HFFc6 (cell line): Measurements from ENCODE around the gene ARHGEF18. TPM values are rescaled to one million over a fixed set of nuclear protein-coding genes. Genes with fewer than 3 reads are reported as not detected.

Source experiments
- DNase-seq: peaks from one replicate; pipeline ENCODE4 v3.0.0-alpha.2; 2018
- H3K27ac Mint-ChIP-seq: 2 replicates; pipeline ENCODE4 v1.8.0; 2020; ENCODE audit warnings: mild to moderate bottlenecking, mixed read lengths
- H3K27me3 Mint-ChIP-seq: 2 replicates; pipeline ENCODE4 v1.8.0; 2021; ENCODE audit warnings: mild to moderate bottlenecking, moderate library complexity, mixed read lengths; ENCODE audit not compliant: insufficient read depth
- H3K36me3 Mint-ChIP-seq: 2 replicates; pipeline ENCODE4 v1.8.0; 2021; ENCODE audit warnings: low read depth, mixed read lengths
- H3K4me1 Mint-ChIP-seq: 2 replicates; pipeline ENCODE4 v1.8.0; 2020; ENCODE audit warnings: low read depth, mixed read lengths
- H3K4me3 Mint-ChIP-seq: 2 replicates; pipeline ENCODE4 v1.8.0; 2020; ENCODE audit warnings: mild to moderate bottlenecking, moderate library complexity, mixed read lengths
- H3K9me3 Mint-ChIP-seq: 2 replicates; pipeline ENCODE4 v1.8.0; 2020; ENCODE audit warnings: mild to moderate bottlenecking, mixed read lengths
- total RNA-seq, 6 experiments: library from RNA; stranded (reverse); fragmentation: NEBNext Ultra II Directional; extraction: Animal tissue kit (Norgen Biotek cat#: 25700); gene quantifications; 2 replicates in 1 of 6; 3 replicates in 5 of 6; pipeline ENCODE4 v1.2.3, GENCODE V29; 2021
- TF ChIP-seq, protein P1 (sequence below): fragments of 200-600 bp; sonication (generic); IDR thresholded peaks from 2 replicates; pipeline ENCODE4 v1.5.0; 2021; ENCODE audit warnings: antibody characterized with exemption, mild to moderate bottlenecking

ARHGEF18 gene
- total RNA-seq, 6 experiments from 2014 or later: 32.1 to 39.8 (median 35.7) TPM

DNA sequence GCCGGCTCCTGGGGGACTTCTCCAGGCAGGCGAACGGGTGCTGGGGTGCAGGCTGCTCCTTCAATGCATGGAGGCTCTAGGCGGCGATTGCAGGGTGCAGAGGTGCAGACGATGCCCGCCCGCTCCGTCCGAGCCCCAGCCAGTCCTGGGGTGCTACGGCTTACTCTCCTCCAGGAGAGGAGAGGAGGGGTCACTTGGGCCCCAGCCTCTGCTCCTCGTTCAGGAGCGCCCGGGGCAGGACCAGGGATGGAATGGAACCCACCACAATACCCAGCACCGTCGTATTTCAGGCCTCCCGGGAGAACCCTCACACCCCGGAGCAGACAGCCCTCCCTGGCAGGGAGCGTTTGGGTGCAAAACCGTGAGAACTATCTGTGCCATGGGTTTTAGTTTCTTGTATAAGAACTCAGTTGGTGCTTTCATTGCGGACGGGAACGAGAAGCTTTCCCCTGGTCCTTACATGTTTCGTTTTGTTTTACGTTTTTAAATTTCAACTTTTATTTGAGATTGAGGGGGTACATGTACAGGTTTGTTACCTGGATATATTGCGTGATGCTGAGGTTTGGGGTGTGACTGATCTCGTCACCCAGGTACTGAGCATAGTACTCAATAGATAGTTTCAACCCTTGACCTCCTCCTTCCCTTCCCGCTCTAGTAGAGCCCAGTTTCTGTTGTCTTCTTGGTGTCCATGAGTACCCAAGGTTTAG, 46.8 kb downstream of the ARHGEF18 start:
- H3K27ac Mint-ChIP-seq: peak overlapping the region; percentile 55
- TF ChIP-seq, protein P1, sequence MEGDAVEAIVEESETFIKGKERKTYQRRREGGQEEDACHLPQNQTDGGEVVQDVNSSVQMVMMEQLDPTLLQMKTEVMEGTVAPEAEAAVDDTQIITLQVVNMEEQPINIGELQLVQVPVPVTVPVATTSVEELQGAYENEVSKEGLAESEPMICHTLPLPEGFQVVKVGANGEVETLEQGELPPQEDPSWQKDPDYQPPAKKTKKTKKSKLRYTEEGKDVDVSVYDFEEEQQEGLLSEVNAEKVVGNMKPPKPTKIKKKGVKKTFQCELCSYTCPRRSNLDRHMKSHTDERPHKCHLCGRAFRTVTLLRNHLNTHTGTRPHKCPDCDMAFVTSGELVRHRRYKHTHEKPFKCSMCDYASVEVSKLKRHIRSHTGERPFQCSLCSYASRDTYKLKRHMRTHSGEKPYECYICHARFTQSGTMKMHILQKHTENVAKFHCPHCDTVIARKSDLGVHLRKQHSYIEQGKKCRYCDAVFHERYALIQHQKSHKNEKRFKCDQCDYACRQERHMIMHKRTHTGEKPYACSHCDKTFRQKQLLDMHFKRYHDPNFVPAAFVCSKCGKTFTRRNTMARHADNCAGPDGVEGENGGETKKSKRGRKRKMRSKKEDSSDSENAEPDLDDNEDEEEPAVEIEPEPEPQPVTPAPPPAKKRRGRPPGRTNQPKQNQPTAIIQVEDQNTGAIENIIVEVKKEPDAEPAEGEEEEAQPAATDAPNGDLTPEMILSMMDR: no peak
- H3K27me3 Mint-ChIP-seq: no peaks in the 10 kb centered on the region; the same call in 1 of the 2 replicates
- H3K36me3 Mint-ChIP-seq: no peaks in the 10 kb centered on the region
- no peaks in the 10 kb centered on the region for H3K9me3 Mint-ChIP-seq
- peak; percentile 7 for DNase-seq
- peak overlapping the region; percentile 93 for H3K4me3 Mint-ChIP-seq
- peaks cover 40% of the 10 kb centered on the region for H3K4me1 Mint-ChIP-seq

DNA sequence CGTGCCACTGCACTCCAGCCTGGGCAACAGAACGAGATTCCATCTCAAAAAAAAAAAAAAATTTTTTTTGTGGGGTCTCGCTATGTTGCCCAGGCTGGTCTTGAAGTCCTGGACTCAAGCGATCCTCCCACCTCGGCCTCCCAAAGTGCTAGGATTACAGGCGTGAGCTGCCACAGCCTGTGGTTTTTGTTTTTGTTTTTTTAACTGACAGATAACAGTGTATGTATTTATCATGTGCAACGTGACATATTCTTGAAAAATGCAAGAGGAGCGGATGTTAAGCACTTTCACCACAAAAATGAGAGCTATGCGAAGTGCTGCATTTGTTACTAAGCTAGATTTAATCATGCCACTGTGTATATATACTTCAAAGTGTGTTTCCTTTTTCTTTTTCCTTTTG, 49.0 kb downstream of the ARHGEF18 start:
- peak; percentile 93 for DNase-seq
- Mint-ChIP-seq H3K27ac (peak overlapping the region; percentile 79), H3K4me3 (0 out of 2 replicates have a peak overlapping the region, but pooled peaks have one; percentile 30), H3K36me3 (peaks cover 4% of the 10 kb centered on the region), H3K27me3 (no peaks in the 10 kb centered on the region; the same call in 1 of the 2 replicates), H3K4me1 (peaks cover 31% of the 10 kb centered on the region), H3K9me3 (no peaks in the 10 kb centered on the region)
- TF ChIP-seq, protein P1: no peak

Other genes with a start within 250 kb of the ARHGEF18 start
- gene INSR, start 54.5 kb upstream of the ARHGEF18 start, total RNA-seq: 1 to 10 TPM; 2.1 to 6.3 (median 2.5) TPM
- gene PEX11G, start 140.1 kb downstream of the ARHGEF18 start, total RNA-seq: 1 to 10 TPM in 3 of 6 experiments, under 1 TPM in 3; 0.51 to 2.8 (median 1.0) TPM
- 10 to 100 TPM; 30.0 to 41.1 (median 35.8) TPM for gene ZNF358, start 167.2 kb downstream of the ARHGEF18 start, total RNA-seq
- gene MCOLN1, start 173.7 kb downstream of the ARHGEF18 start, total RNA-seq: 10 to 100 TPM; 18.2 to 28.7 (median 21.3) TPM
- 100 to 1,000 TPM; 123 to 157 (median 138) TPM for gene PNPLA6, start 186.8 kb downstream of the ARHGEF18 start, total RNA-seq
- gene CAMSAP3, start 246.9 kb downstream of the ARHGEF18 start, total RNA-seq: not detected